ENCODE measurements around the gene MYO16. TPM values are rescaled to one million over a fixed set of nuclear protein-coding genes. Genes with fewer than 3 reads are reported as not detected.

The MYO16 gene
- total and polyA plus RNA-seq, 4 experiments from 2014 or later: 0.54 to 14.9 (median 6.3) TPM

- no peaks in the 10 kb centered on the region for H3K27me3 Mint-ChIP-seq
- no peaks in the 10 kb centered on the region for H3K9me3 ChIP-seq (ENCODE audit: control insufficient read depth in 1 of 2, low read length in 2 of 2)
- no peaks in the 10 kb centered on the region for H3K27me3 ChIP-seq (ENCODE audit: insufficient read depth, low read length)
- no peaks in the 10 kb centered on the region for H3K9me3 Mint-ChIP-seq
- no peak overlapping the region for H3K4me3 ChIP-seq (ENCODE audit: low read length in 2 of 2)
- CTCF ChIA-PET (ENCODE audit: partially characterized antibody): interaction anchor here (0.6 kb wide), 1 partner anchor 8 kb away, joined by 5 read pairs; no protein-coding TSS in a partner anchor
- H3K27ac Mint-ChIP-seq: no peak overlapping the region
- no peaks in the 10 kb centered on the region for H3K4me1 Mint-ChIP-seq
- no peak overlapping the region for H3K27ac ChIP-seq (ENCODE audit: low read depth, low read length)
- H3K36me3 Mint-ChIP-seq: no peaks in the 10 kb centered on the region
- H3K4me1 ChIP-seq (ENCODE audit: insufficient read depth, low read length): no peaks in the 10 kb centered on the region
- no peak overlapping the region for H3K4me3 Mint-ChIP-seq
- POLR2A ChIA-PET (ENCODE audit: partially characterized antibody): no interaction called here
- intact Hi-C loops (cut with micrococcal nuclease): no loop called here
- no peak for DNase-seq
- H3K36me3 ChIP-seq (ENCODE audit: insufficient read depth, low read length): no peaks in the 10 kb centered on the region
Measured at GRCh38 chr13:109182777-109183465, 553.5 kb downstream of the MYO16 start.

DNA sequence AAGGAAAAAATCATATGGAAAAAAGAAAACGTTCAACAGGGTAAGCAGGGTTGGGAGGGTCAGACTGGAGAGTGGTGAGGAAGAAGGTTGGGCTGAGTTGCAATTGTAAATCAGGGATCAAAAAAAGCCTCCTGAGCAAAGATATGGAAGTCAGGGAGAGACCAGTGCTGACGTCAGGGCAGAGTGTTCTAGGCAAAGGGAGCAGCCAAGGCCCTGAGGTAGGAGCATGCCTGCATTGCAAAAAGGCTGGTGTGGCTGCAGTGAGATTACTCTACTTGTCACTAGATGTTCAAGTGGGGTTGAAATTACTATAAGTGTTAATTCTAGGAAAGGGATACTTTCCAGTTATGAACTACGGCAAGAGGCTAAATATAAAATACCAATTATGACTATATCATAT, 562.0 kb downstream of the MYO16 start:
- Histone ChIP-seq H3K4me1 (ENCODE audit: insufficient read depth, low read length) (no peaks in the 10 kb centered on the region), H3K27ac (ENCODE audit: low read depth, low read length) (no peak overlapping the region), H3K36me3 (ENCODE audit: insufficient read depth, low read length) (no peaks in the 10 kb centered on the region), H3K27me3 (ENCODE audit: insufficient read depth, low read length) (no peaks in the 10 kb centered on the region), H3K9me3 (ENCODE audit: control insufficient read depth in 1 of 2, low read length in 2 of 2) (no peaks in the 10 kb centered on the region), H3K4me3 (ENCODE audit: low read length in 2 of 2) (no peak overlapping the region)
- DNase-seq: no peak
- ChIA-PET CTCF (ENCODE audit: partially characterized antibody) (no interaction called here), POLR2A (ENCODE audit: partially characterized antibody) (no interaction called here)
- H3K27me3 Mint-ChIP-seq: peaks cover 2% of the 10 kb centered on the region in 2 donors
- peaks cover 0 to 6% (median 0%) of the 10 kb centered on the region in 8 donors for H3K9me3 Mint-ChIP-seq
- no peak overlapping the region for H3K4me3 Mint-ChIP-seq
- H3K4me1 Mint-ChIP-seq: no peaks in the 10 kb centered on the region
- intact Hi-C loops (cut with micrococcal nuclease): no loop called here
- H3K36me3 Mint-ChIP-seq: no peaks in the 10 kb centered on the region
- no peak overlapping the region for H3K27ac Mint-ChIP-seq

DNA sequence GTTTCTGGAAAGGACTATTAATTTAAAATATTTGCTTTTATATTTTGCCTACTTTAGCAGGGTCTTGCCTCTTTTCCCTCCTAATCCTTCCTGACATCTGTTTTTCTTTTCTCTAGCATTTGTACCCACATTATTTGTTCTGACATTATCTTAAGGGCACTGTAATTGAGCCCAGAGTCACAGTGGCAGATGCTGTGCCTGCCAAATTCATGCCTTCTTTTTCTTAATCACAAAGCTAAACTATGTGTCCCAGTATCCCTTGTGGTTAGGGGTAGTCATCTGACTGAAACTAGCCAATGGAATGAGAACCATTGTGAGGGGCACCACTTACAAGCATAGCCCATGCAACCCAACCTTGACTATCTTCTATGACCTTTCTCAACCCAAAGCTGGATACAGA, 562.9 kb downstream of the MYO16 start:
- DNase-seq: no peak
- H3K27ac ChIP-seq (ENCODE audit: low read depth, low read length): no peak overlapping the region
- Mint-ChIP-seq H3K27me3 (peaks cover 2 to 3% of the 10 kb centered on the region in 2 donors), H3K27ac (no peak overlapping the region), H3K36me3 (no peaks in the 10 kb centered on the region), H3K9me3 (peaks cover 0 to 6% (median 0%) of the 10 kb centered on the region in 8 donors), H3K4me3 (no peak overlapping the region), H3K4me1 (no peaks in the 10 kb centered on the region)
- no peaks in the 10 kb centered on the region for H3K27me3 ChIP-seq (ENCODE audit: insufficient read depth, low read length)
- ChIA-PET POLR2A (ENCODE audit: partially characterized antibody) (no interaction called here), CTCF (ENCODE audit: partially characterized antibody) (interaction anchor here (1.1 kb wide), 1 partner anchor 8 kb away, joined by 3 read pairs; no protein-coding TSS in a partner anchor)
- no peak overlapping the region for H3K4me3 ChIP-seq (ENCODE audit: low read length in 2 of 2)
- H3K9me3 ChIP-seq (ENCODE audit: control insufficient read depth in 1 of 2, low read length in 2 of 2): no peaks in the 10 kb centered on the region
- H3K4me1 ChIP-seq (ENCODE audit: insufficient read depth, low read length): no peaks in the 10 kb centered on the region
- H3K36me3 ChIP-seq (ENCODE audit: insufficient read depth, low read length): no peaks in the 10 kb centered on the region
- intact Hi-C loops (cut with micrococcal nuclease): no loop called here

GRCh38 chr13:109196948-109197347, 567.5 kb downstream of the MYO16 start:
- no peaks in the 10 kb centered on the region for H3K4me1 ChIP-seq (ENCODE audit: insufficient read depth, low read length)
- H3K27me3 ChIP-seq (ENCODE audit: insufficient read depth, low read length): no peaks in the 10 kb centered on the region
- H3K4me1 Mint-ChIP-seq: no peaks in the 10 kb centered on the region
- CTCF ChIA-PET (ENCODE audit: partially characterized antibody): no interaction called here
- peaks cover 0 to 3% of the 10 kb centered on the region in 2 donors for H3K27me3 Mint-ChIP-seq
- H3K4me3 ChIP-seq (ENCODE audit: low read length in 2 of 2): no peak overlapping the region
- H3K4me3 Mint-ChIP-seq: no peak overlapping the region
- intact Hi-C loops (cut with micrococcal nuclease): no loop called here
- no peaks in the 10 kb centered on the region for H3K36me3 Mint-ChIP-seq
- H3K9me3 Mint-ChIP-seq: peaks cover 0 to 2% (median 0%) of the 10 kb centered on the region in 8 donors
- no peak overlapping the region for H3K27ac ChIP-seq (ENCODE audit: low read depth, low read length)
- H3K36me3 ChIP-seq (ENCODE audit: insufficient read depth, low read length): no peaks in the 10 kb centered on the region
- POLR2A ChIA-PET (ENCODE audit: partially characterized antibody): no interaction called here
- H3K9me3 ChIP-seq (ENCODE audit: control insufficient read depth in 1 of 2, low read length in 2 of 2): no peaks in the 10 kb centered on the region
- no peak for DNase-seq
- no peak overlapping the region for H3K27ac Mint-ChIP-seq

DNA sequence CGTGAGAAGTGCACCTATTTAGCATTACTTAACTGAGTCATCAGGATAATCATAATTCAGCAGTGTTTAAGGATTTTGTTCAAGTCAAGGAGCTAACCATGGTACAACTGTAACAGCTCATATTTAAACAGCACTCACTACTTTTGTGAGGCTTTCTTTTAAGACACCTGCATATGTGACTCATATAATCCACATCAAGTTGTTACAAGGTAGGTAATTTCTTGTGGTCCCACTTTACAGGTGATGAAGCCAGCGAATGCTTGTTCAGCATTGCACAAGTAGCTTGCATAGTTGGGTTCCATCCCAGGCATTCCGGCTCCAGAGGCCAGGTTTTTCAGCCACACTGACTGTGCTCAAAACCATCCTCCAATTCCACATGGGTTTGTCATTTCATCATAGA, 569.2 kb downstream of the MYO16 start:
- POLR2A ChIA-PET (ENCODE audit: partially characterized antibody): no interaction called here

DNA sequence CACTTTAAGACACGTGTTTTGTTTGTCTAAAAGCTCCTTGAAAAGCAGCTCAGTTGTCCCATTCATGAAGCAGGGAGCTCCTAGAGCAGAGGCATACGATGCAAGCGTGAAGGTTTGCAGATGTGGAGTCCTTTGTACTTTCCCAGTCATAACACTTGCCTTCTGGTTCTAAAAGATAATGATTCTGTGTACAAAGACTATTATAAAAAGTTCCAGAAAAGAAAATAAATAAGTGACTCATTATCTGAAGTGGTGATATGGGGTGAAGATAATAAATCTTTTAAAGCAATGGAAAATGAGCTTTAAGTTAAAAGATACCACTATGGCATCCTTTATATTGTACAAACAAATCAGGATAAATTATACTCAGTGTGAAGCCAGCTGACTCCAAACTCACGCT, 569.9 kb downstream of the MYO16 start:
- DNase-seq: no peak
- no peaks in the 10 kb centered on the region for H3K27me3 ChIP-seq (ENCODE audit: insufficient read depth, low read length)
- Mint-ChIP-seq H3K9me3 (peaks cover 0 to 2% (median 0%) of the 10 kb centered on the region in 8 donors), H3K4me3 (no peak overlapping the region), H3K27me3 (peaks cover 0 to 5% of the 10 kb centered on the region in 2 donors), H3K4me1 (no peaks in the 10 kb centered on the region), H3K27ac (no peak overlapping the region), H3K36me3 (no peaks in the 10 kb centered on the region)
- intact Hi-C loops (cut with micrococcal nuclease): no loop called here
- CTCF ChIA-PET (ENCODE audit: partially characterized antibody): no interaction called here
- H3K9me3 ChIP-seq (ENCODE audit: control insufficient read depth in 1 of 2, low read length in 2 of 2): no peaks in the 10 kb centered on the region
- no peaks in the 10 kb centered on the region for H3K36me3 ChIP-seq (ENCODE audit: insufficient read depth, low read length)
- no peaks in the 10 kb centered on the region for H3K4me1 ChIP-seq (ENCODE audit: insufficient read depth, low read length)
- no peak overlapping the region for H3K4me3 ChIP-seq (ENCODE audit: low read length in 2 of 2)
- POLR2A ChIA-PET (ENCODE audit: partially characterized antibody): no interaction called here
- H3K27ac ChIP-seq (ENCODE audit: low read depth, low read length): no peak overlapping the region

More for the DNA sequence above, 569.2 kb downstream of the MYO16 start:
- Mint-ChIP-seq H3K27ac (no peak overlapping the region), H3K4me3 (no peak overlapping the region), H3K27me3 (peaks cover 0 to 5% of the 10 kb centered on the region in 2 donors), H3K36me3 (no peaks in the 10 kb centered on the region), H3K9me3 (peaks cover 0 to 2% (median 0%) of the 10 kb centered on the region in 8 donors), H3K4me1 (no peaks in the 10 kb centered on the region)
- no peak overlapping the region for H3K27ac ChIP-seq (ENCODE audit: low read depth, low read length)
- no peaks in the 10 kb centered on the region for H3K9me3 ChIP-seq (ENCODE audit: control insufficient read depth in 1 of 2, low read length in 2 of 2)
- intact Hi-C loops (cut with micrococcal nuclease): no loop called here
- no peaks in the 10 kb centered on the region for H3K4me1 ChIP-seq (ENCODE audit: insufficient read depth, low read length)
- H3K4me3 ChIP-seq (ENCODE audit: low read length in 2 of 2): no peak overlapping the region
- CTCF ChIA-PET (ENCODE audit: partially characterized antibody): no interaction called here
- no peak for DNase-seq
- H3K27me3 ChIP-seq (ENCODE audit: insufficient read depth, low read length): no peaks in the 10 kb centered on the region
- H3K36me3 ChIP-seq (ENCODE audit: insufficient read depth, low read length): no peaks in the 10 kb centered on the region

DNA sequence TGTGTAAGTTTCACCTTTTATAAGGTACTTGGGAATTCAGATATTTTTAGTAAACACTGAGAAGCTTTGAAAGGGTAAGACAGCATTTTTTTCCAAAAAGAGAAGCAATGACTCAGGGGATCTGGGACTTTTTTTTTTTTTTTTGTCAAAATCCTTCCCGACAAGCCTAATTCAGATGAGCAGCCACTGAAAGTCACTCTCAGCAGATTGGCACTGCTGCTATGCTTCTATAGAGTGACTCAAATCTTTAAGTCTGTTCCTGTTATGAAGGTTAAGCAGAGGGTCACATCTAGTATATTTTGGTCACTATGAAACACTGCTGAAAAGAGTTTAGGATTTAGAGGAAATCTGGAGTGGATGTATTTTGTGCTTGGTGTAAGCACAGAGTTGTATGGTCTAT, 571.1 kb downstream of the MYO16 start:
- H3K36me3 ChIP-seq (ENCODE audit: insufficient read depth, low read length): no peaks in the 10 kb centered on the region
- H3K4me3 Mint-ChIP-seq: no peak overlapping the region
- POLR2A ChIA-PET (ENCODE audit: partially characterized antibody): no interaction called here
- H3K27me3 Mint-ChIP-seq: peaks cover 0 to 5% of the 10 kb centered on the region in 2 donors
- no peaks in the 10 kb centered on the region for H3K4me1 Mint-ChIP-seq
- no peak overlapping the region for H3K4me3 ChIP-seq (ENCODE audit: low read length in 2 of 2)
- H3K27ac ChIP-seq (ENCODE audit: low read depth, low read length): no peak overlapping the region
- DNase-seq: no peak
- no peaks in the 10 kb centered on the region for H3K9me3 ChIP-seq (ENCODE audit: control insufficient read depth in 1 of 2, low read length in 2 of 2)
- CTCF ChIA-PET (ENCODE audit: partially characterized antibody): no interaction called here
- no peaks in the 10 kb centered on the region for H3K4me1 ChIP-seq (ENCODE audit: insufficient read depth, low read length)
- no peaks in the 10 kb centered on the region for H3K27me3 ChIP-seq (ENCODE audit: insufficient read depth, low read length)
- H3K9me3 Mint-ChIP-seq: peaks cover 0 to 2% (median 0%) of the 10 kb centered on the region in 8 donors
- no peak overlapping the region for H3K27ac Mint-ChIP-seq
- no peaks in the 10 kb centered on the region for H3K36me3 Mint-ChIP-seq
- intact Hi-C loops (cut with micrococcal nuclease): no loop called here

Data from CD4-positive, alpha-beta memory T cell (primary cell).